CD4-positive, alpha-beta T cell treated with Interleukin-17A for 1 hour (primary cell): ENCODE results near the gene NAV3.
"Not testable (repeated sequence)": the region's sequence is repeated elsewhere in the genome, so short reads cannot be mapped to it uniquely, and the experiment has no call there.

Experiments used
- DNase-seq: peaks from one replicate; pipeline ENCODE4 v3.0.0-alpha.2; 2020

Gene NAV3

GRCh38 chr12:78060186-78060585, 229.5 kb downstream of the NAV3 start:
- no peak for DNase-seq

GRCh38 chr12:78062786-78063185, 232.1 kb downstream of the NAV3 start:
- DNase-seq, result no peak

- DNase-seq, result no peak
Measured at GRCh38 chr12:78081590-78082314, 251.1 kb downstream of the NAV3 start.

- no peak for DNase-seq
Measured at GRCh38 chr12:78085542-78086182, 255.0 kb downstream of the NAV3 start.

- no peak for DNase-seq
Measured at GRCh38 chr12:78086553-78087362, 256.1 kb downstream of the NAV3 start.

GRCh38 chr12:78087363-78087675, 256.6 kb downstream of the NAV3 start:
- no peak for DNase-seq

- no peak for DNase-seq
Measured at GRCh38 chr12:78088391-78088832, 257.7 kb downstream of the NAV3 start.

GRCh38 chr12:78090266-78090665, 259.6 kb downstream of the NAV3 start:
- no peak for DNase-seq

- DNase-seq, result no peak
Measured at GRCh38 chr12:78095623-78096022, 264.9 kb downstream of the NAV3 start.

GRCh38 chr12:78096909-78097597, 266.4 kb downstream of the NAV3 start:
- no peak for DNase-seq

- no peak for DNase-seq
Measured at GRCh38 chr12:78099806-78100205, 269.1 kb downstream of the NAV3 start.

- no peak for DNase-seq
Measured at GRCh38 chr12:78101113-78101876, 270.6 kb downstream of the NAV3 start.

GRCh38 chr12:78101946-78102635, 271.4 kb downstream of the NAV3 start:
- DNase-seq, result no peak

- not testable (repeated sequence) for DNase-seq
Measured at GRCh38 chr12:78102801-78103200, 272.1 kb downstream of the NAV3 start.

GRCh38 chr12:78115889-78116288, 285.2 kb downstream of the NAV3 start:
- no peak for DNase-seq

GRCh38 chr12:78118036-78118435, 287.3 kb downstream of the NAV3 start:
- no peak for DNase-seq

- DNase-seq, result no peak
Measured at GRCh38 chr12:78118486-78118885, 287.8 kb downstream of the NAV3 start.

- DNase-seq, result no peak
Measured at GRCh38 chr12:78119351-78119918, 288.7 kb downstream of the NAV3 start.

GRCh38 chr12:78120306-78120705, 289.6 kb downstream of the NAV3 start:
- DNase-seq, result no peak

GRCh38 chr12:78120866-78121560, 290.3 kb downstream of the NAV3 start:
- DNase-seq, result no peak
